Glutamatergic neuron (in vitro differentiated cells): ENCODE measurements around the gene LRRC10B. TPM values are rescaled to one million over a fixed set of nuclear protein-coding genes. Genes with fewer than 3 reads are reported as not detected.

Experiments
- DNase-seq: peaks from one replicate; pipeline ENCODE4 v3.0.0; 2022
- H3K27ac Mint-ChIP-seq: one replicate; pipeline ENCODE4 v1.8.0; 2020; ENCODE audit warnings: mild to moderate bottlenecking, mixed read lengths, inconsistent platforms; ENCODE audit not compliant: unreplicated experiment
- H3K27me3 Mint-ChIP-seq: one replicate; pipeline ENCODE4 v1.8.0; 2020; ENCODE audit warnings: mild to moderate bottlenecking, moderate library complexity, mixed read lengths, inconsistent platforms; ENCODE audit not compliant: unreplicated experiment
- H3K36me3 Mint-ChIP-seq: one replicate; pipeline ENCODE4 v1.8.0; 2020; ENCODE audit warnings: mild to moderate bottlenecking, mixed read lengths, inconsistent platforms; ENCODE audit not compliant: unreplicated experiment
- H3K4me1 Mint-ChIP-seq: one replicate; pipeline ENCODE4 v1.8.0; 2020; ENCODE audit warnings: mild to moderate bottlenecking, low read depth, mixed read lengths, inconsistent platforms; ENCODE audit not compliant: unreplicated experiment
- H3K4me3 Mint-ChIP-seq: one replicate; pipeline ENCODE4 v1.8.0; 2020; ENCODE audit warnings: mild to moderate bottlenecking, mixed read lengths, inconsistent platforms; ENCODE audit not compliant: unreplicated experiment
- H3K9me3 Mint-ChIP-seq: one replicate; pipeline ENCODE4 v1.8.0; 2020; ENCODE audit warnings: mild to moderate bottlenecking, moderate library complexity, mixed read lengths, inconsistent platforms; ENCODE audit not compliant: unreplicated experiment
- total RNA-seq: library from RNA; stranded (reverse); fragmentation: NEBNext Ultra II Directional; extraction: Animal tissue kit (Norgen Biotek cat#: 25700); gene quantifications from one replicate; pipeline ENCODE4 v1.2.1, GENCODE V29; 2021; ENCODE audit not compliant: unreplicated experiment
- TF ChIP-seq, protein P1 (sequence below): fragments of 200-600 bp; sonication (generic); IDR thresholded peaks from one replicate; pipeline ENCODE4 v1.5.0; 2021; ENCODE audit not compliant: partially characterized antibody, unreplicated experiment

LRRC10B gene
- total RNA-seq, 1 donor from 2014 or later = 8.2 TPM

DNA sequence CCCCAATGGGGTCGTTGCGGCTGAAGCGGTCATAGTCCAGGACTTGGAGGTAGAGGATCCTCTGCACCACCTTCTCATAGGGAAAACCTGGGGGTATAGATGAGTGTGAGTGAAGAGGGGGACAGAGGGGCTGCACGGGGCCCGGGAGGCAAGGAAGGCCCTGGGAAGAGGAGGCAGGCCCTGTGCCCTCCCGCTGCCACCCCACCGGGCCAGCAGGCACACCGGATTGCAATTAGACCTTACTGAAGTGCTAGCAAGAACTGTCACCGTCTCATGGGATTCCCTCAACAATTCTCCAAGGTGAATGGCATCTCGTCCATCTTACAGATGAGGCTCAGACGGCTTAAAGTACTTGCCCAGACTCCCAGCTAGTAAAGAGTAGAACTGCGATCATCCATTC, 15.9 kb downstream of the LRRC10B start:
- Mint-ChIP-seq H3K4me1 (peaks cover 28% of the 10 kb centered on the region), H3K9me3 (peaks cover 5% of the 10 kb centered on the region), H3K4me3 (no peak overlapping the region), H3K27me3 (peaks cover 14% of the 10 kb centered on the region), H3K36me3 (peaks cover 10% of the 10 kb centered on the region), H3K27ac (no peak overlapping the region)
- DNase-seq = no peak
- TF ChIP-seq, protein P1, sequence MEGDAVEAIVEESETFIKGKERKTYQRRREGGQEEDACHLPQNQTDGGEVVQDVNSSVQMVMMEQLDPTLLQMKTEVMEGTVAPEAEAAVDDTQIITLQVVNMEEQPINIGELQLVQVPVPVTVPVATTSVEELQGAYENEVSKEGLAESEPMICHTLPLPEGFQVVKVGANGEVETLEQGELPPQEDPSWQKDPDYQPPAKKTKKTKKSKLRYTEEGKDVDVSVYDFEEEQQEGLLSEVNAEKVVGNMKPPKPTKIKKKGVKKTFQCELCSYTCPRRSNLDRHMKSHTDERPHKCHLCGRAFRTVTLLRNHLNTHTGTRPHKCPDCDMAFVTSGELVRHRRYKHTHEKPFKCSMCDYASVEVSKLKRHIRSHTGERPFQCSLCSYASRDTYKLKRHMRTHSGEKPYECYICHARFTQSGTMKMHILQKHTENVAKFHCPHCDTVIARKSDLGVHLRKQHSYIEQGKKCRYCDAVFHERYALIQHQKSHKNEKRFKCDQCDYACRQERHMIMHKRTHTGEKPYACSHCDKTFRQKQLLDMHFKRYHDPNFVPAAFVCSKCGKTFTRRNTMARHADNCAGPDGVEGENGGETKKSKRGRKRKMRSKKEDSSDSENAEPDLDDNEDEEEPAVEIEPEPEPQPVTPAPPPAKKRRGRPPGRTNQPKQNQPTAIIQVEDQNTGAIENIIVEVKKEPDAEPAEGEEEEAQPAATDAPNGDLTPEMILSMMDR = no peak

DNA sequence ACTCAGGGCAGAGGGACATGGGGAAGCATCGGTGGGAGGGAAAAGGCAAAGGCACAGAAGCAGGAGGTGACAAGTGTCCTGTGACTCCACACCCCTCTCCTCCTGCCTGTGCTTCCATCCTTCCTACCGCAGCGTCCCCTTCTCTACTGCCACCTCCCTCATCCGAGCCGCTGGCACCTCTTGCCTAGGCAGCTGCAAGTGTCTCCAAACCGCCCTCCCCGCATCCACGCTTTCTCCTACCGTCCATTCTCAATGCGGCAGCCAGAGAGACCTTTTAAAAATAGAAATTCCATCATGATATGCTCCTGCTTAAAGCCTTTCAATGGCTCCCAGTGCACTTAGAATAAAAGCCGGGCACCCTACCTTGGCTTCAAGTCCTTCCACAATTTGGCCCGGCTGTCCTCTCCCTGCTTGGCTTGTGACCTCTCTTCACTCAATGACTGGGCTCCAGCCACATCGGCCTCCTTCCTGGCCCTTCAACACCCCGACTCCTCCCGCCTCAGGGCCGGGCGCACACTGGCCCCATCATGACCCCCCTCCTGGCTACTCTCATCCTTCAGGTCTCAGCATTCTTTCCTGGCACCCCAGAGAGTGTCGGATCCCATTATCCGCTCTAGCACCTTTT, 16.5 kb downstream of the LRRC10B start:
- Mint-ChIP-seq H3K4me3 (no peak overlapping the region), H3K4me1 (peaks cover 28% of the 10 kb centered on the region), H3K9me3 (peaks cover 7% of the 10 kb centered on the region), H3K36me3 (peaks cover 9% of the 10 kb centered on the region), H3K27me3 (peaks cover 15% of the 10 kb centered on the region), H3K27ac (peak overlapping the region; percentile 38)
- no peak for DNase-seq
- TF ChIP-seq, protein P1 = no peak

DNA sequence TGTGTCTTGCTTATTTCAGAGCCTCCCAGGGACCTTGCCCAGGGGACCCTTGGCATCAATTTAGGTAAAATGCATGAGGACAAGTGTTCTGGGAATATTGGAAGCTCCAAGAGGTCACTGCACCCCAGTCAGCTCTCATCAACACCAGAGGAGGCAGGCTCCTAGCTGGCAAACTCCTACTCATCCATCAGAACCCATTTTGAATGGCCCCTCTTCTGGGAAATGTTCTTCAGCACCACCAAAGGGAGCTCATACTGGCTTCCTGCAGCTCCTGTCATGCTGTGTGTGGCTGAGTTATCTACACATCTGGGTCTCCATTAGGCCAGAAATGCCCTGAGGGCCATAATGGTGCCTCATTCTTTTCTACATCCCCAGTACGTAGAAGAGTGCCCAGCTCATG, 17.7 kb downstream of the LRRC10B start:
- Mint-ChIP-seq H3K27me3 (peaks cover 15% of the 10 kb centered on the region), H3K4me1 (peaks cover 32% of the 10 kb centered on the region), H3K4me3 (peak overlapping the region; percentile 25), H3K9me3 (peaks cover 12% of the 10 kb centered on the region), H3K36me3 (peaks cover 9% of the 10 kb centered on the region), H3K27ac (no peak overlapping the region)
- no peak for DNase-seq
- TF ChIP-seq, protein P1 = no peak

DNA sequence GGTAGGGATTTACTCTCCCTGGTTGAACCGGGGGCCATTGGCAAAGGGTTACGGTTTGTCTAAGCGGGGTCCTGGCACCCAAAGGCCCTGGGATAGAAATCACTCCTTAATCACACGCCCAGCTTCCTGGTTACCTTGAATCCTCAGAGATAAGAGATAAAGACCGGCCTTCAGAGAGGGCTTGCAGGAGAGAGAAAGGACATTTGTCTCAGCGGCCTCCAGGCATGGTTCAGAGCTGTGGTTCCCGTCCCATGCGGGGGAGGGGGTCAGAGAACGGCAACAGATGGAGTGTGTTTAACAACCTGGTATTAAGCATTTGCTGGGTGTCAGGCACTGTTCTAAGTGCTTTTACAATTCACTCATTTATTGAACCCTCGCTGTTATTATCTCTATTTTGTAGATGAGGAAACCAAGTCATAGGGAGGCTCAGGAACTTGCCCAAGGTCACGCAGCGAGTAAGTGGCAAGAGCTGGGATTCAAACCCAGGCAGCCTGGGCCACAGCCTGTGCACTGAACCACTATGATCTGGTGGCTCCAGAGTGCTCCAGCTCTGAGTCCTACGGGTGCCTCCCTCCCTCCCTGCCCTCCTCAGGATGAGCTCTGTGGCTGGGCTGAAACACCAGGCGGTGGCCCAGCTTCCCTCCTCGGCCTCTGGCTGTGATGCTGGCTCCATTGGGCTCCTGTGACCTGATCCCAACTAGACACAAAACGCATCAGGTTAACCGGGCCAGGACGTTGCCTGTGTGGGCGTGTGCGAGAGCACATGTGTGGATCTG, 18.6 kb downstream of the LRRC10B start:
- H3K27ac Mint-ChIP-seq = peak overlapping the region; percentile 77
- peaks cover 32% of the 10 kb centered on the region for H3K4me1 Mint-ChIP-seq
- peaks cover 14% of the 10 kb centered on the region for H3K27me3 Mint-ChIP-seq
- H3K4me3 Mint-ChIP-seq = peak overlapping the region; percentile 64
- peaks cover 13% of the 10 kb centered on the region for H3K9me3 Mint-ChIP-seq
- H3K36me3 Mint-ChIP-seq = peaks cover 9% of the 10 kb centered on the region
- no peak for DNase-seq
- TF ChIP-seq, protein P1 = no peak

DNA sequence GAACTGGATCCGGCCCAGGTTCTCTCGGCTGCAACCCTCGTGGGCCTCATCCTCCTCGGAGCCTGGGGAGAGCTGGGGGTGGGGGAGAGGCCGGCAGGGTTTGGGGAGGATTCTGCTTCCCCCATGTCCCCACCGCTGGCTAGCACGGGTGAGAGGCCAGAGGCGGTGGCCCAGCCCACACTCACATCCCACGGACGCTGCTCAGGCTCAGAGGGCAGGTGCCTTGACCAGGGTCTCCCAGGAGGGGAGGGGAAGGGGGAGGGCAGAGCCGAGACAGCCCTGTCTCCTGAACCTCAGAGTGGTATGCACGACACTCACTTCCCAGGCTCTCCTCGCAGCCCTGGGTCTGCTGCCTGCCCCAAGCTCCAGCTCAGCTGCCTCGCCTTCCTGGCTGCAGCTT, 19.6 kb downstream of the LRRC10B start:
- H3K4me1 Mint-ChIP-seq = peaks cover 34% of the 10 kb centered on the region
- peak overlapping the region; percentile 49 for H3K27ac Mint-ChIP-seq

More for the DNA sequence above, 19.6 kb downstream of the LRRC10B start:
- Mint-ChIP-seq H3K4me3 (no peak overlapping the region), H3K9me3 (peaks cover 13% of the 10 kb centered on the region), H3K27me3 (peaks cover 10% of the 10 kb centered on the region), H3K36me3 (peaks cover 9% of the 10 kb centered on the region)
- TF ChIP-seq, protein P1 = no peak
- no peak for DNase-seq
